IMR-90 (cell line): Measurements from ENCODE around the gene RMI2. TPM values are rescaled to one million over a fixed set of nuclear protein-coding genes. Genes with fewer than 3 reads are reported as not detected.

ENCODE experiments used
- ATAC-seq: fragments of 200-7000 bp; cut with Tn5 transposase; 2 replicates; pipeline ENCODE4 v1.9.1; 2020; ENCODE audit warnings: low read depth, mild to moderate bottlenecking, moderate library complexity
- BruUV-seq: library from RNA; stranded (reverse); fragments of 400-500 nt; replicated peaks from 2 replicates; lab custom pipeline; 2021; lab: Mats Ljungman, UMichigan
- CTCF ChIA-PET: fragments of 300-600 bp; formaldehyde crosslinking; extraction: SDS; loops from one replicate; lab custom pipeline; 2021; ENCODE audit warnings: antibody characterized with exemption; lab: Yijun Ruan, JAX
- POLR2A ChIA-PET: fragments of 300-600 bp; sonication (Branson Sonifier 250); formaldehyde crosslinking; loops from one replicate; lab custom pipeline; 2022; ENCODE audit warnings: antibody characterized with exemption; ENCODE audit not compliant: unreplicated experiment; lab: Charles Lee
- DNase-seq: peaks from one replicate; pipeline ENCODE4 v3.0.0; 2013
- H2AFZ ChIP-seq: replicated peaks from 2 replicates; pipeline ENCODE3; 2013; ENCODE audit warnings: low read length, mild to moderate bottlenecking; ENCODE audit not compliant: poor library complexity
- H2AK5ac ChIP-seq: 2 replicates; pipeline ENCODE4 v1.6.1; 2013; ENCODE audit warnings: low read depth, low read length, inconsistent platforms
- H2AK9ac ChIP-seq: replicated peaks from 2 replicates; pipeline ENCODE3; 2013; ENCODE audit warnings: mild to moderate bottlenecking, low read depth, low read length, moderate library complexity; ENCODE audit not compliant: poor library complexity
- H2BK120ac ChIP-seq: 2 replicates; pipeline ENCODE4 v1.6.1; 2013; ENCODE audit warnings: low read depth, low read length, inconsistent platforms
- H2BK15ac ChIP-seq: 3 replicates; pipeline ENCODE4 v1.6.1; 2013; ENCODE audit warnings: low read depth, low read length, inconsistent platforms
- H2BK20ac ChIP-seq: 2 replicates; pipeline ENCODE4 v1.6.1; 2013; ENCODE audit warnings: low read depth, mild to moderate bottlenecking, inconsistent platforms, low read length, moderate library complexity
- H2BK5ac ChIP-seq: 2 replicates; pipeline ENCODE4 v1.6.1; 2013; ENCODE audit warnings: mild to moderate bottlenecking, low read depth, low read length, inconsistent platforms; ENCODE audit not compliant: poor library complexity, severe bottlenecking
- H3K14ac ChIP-seq: replicated peaks from 2 replicates; pipeline ENCODE4 v1.6.1; 2013; ENCODE audit warnings: low read depth, low read length, inconsistent platforms
- H3K18ac ChIP-seq: 2 replicates; pipeline ENCODE4 v1.6.1; 2013; ENCODE audit warnings: low read depth, low read length, control low read depth
- H3K23ac ChIP-seq: 2 replicates; pipeline ENCODE4 v1.6.1; 2013; ENCODE audit warnings: low read depth, low read length, inconsistent platforms
- H3K27ac ChIP-seq: 2 replicates; pipeline ENCODE4 v1.5.1; 2013; ENCODE audit warnings: mild to moderate bottlenecking, control low read depth, low read length; ENCODE audit not compliant: insufficient read depth
- H3K27me3 ChIP-seq: 2 replicates; pipeline ENCODE4 v1.6.1; 2013; ENCODE audit warnings: low read length; ENCODE audit not compliant: control insufficient read depth, insufficient read depth
- H3K36me3 ChIP-seq: 2 replicates; pipeline ENCODE4 v1.6.1; 2013; ENCODE audit warnings: low read length, mixed read lengths; ENCODE audit not compliant: control insufficient read depth, insufficient read depth
- H3K4ac ChIP-seq: 2 replicates; pipeline ENCODE4 v1.6.1; 2013; ENCODE audit warnings: low read depth, low read length, inconsistent platforms
- H3K4me1 ChIP-seq: 2 replicates; pipeline ENCODE4 v1.6.1; 2013; ENCODE audit warnings: low read length, mixed read lengths; ENCODE audit not compliant: control insufficient read depth, insufficient read depth
- H3K4me2 ChIP-seq: 2 replicates; pipeline ENCODE4 v1.6.1; 2013; ENCODE audit warnings: low read depth, mild to moderate bottlenecking, control low read depth, low read length, moderate library complexity
- H3K4me3 ChIP-seq: 2 replicates; pipeline ENCODE4 v1.5.1; 2013; ENCODE audit warnings: low read depth, mild to moderate bottlenecking, control low read depth, low read length, moderate library complexity; ENCODE audit not compliant: insufficient read depth
- H3K56ac ChIP-seq: 2 replicates; pipeline ENCODE4 v1.6.1; 2013; ENCODE audit warnings: low read length, inconsistent platforms; ENCODE audit not compliant: insufficient read depth; ENCODE audit errors: extremely low read depth
- H3K79me1 ChIP-seq, 2 experiments: 2 replicates each; pipeline ENCODE4 v1.6.1; 2013; ENCODE audit warnings: low read length in 2 of 2, inconsistent platforms in 1 of 2, low read depth in 1 of 2
- H3K9ac ChIP-seq: 2 replicates; pipeline ENCODE4 v1.6.1; 2013; ENCODE audit warnings: low read depth, low read length, control low read depth
- H3K9me1 ChIP-seq: 2 replicates; pipeline ENCODE4 v1.6.1; 2013; ENCODE audit warnings: low read length, inconsistent platforms; ENCODE audit not compliant: insufficient read depth
- H3K9me3 ChIP-seq: 2 replicates; pipeline ENCODE4 v1.6.1; 2013; ENCODE audit warnings: low read length; ENCODE audit not compliant: control insufficient read depth, insufficient read depth
- H4K20me1 ChIP-seq: 2 replicates; pipeline ENCODE4 v1.6.1; 2013; ENCODE audit warnings: low read length, inconsistent platforms; ENCODE audit not compliant: insufficient read depth
- H4K5ac ChIP-seq: 2 replicates; pipeline ENCODE4 v1.6.1; 2013; ENCODE audit warnings: mild to moderate bottlenecking, low read depth, low read length, control low read depth
- H4K8ac ChIP-seq, 2 experiments: 2 replicates each; pipeline ENCODE4 v1.6.1; 2013; ENCODE audit warnings: low read depth in 2 of 2, low read length in 2 of 2, control low read depth in 1 of 2, inconsistent platforms in 1 of 2
- H4K91ac ChIP-seq: 2 replicates; pipeline ENCODE4 v1.6.1; 2013; ENCODE audit warnings: low read depth, low read length, inconsistent platforms; ENCODE audit not compliant: insufficient read depth
- CHD1 ChIP-seq: IDR thresholded peaks from 2 replicates; pipeline ENCODE4 v1.6.1; 2012; ENCODE audit warnings: low read depth, low read length, improper control_type of control experiment
- FOS ChIP-seq: fragments of 150-350 bp; IDR thresholded peaks from 2 replicates; pipeline ENCODE4 v1.6.1; 2016; ENCODE audit warnings: low read depth, low read length
- MXI1 ChIP-seq: IDR thresholded peaks from 2 replicates; pipeline ENCODE4 v1.6.1; 2012; ENCODE audit warnings: low read depth, mild to moderate bottlenecking, low read length, moderate library complexity, borderline replicate concordance
- POLR2A ChIP-seq: IDR thresholded peaks from 2 replicates; pipeline ENCODE4 v1.6.1; 2012; ENCODE audit warnings: mild to moderate bottlenecking, low read depth, low read length
- WGBS, 2 experiments: methylation state at CpG; one replicate each; pipeline versions ENCODE4 v1.1.5 to v1.1.7; 2013; ENCODE audit warnings: missing lambda C conversion rate in 2 of 2; ENCODE audit not compliant: insufficient read length in 1 of 2; ENCODE audit errors: extremely low coverage in 2 of 2; 5-methylcytosine and 5-hydroxymethylcytosine counted together
- dilution Hi-C: fragments of 300-500 bp; cut with HindIII; formaldehyde crosslinking; loops from one replicate; pipeline ENCODE4 v1.14.3; 2018; ENCODE audit warnings: low sequenced_read_pairs; ENCODE audit not compliant: unreplicated experiment
- in situ Hi-C: fragments of 300-500 bp; cut with MboI; formaldehyde crosslinking; loops from 3 replicates; pipeline ENCODE4 v1.14.3; 2019; ENCODE audit warnings: low sequenced_read_pairs, inconsistent platforms, mixed read lengths
- intact Hi-C: fragments of 100-400 bp; cut with micrococcal nuclease; formaldehyde crosslinking; loops from 2 replicates; pipeline ENCODE4 v1.10.0; 2022
- microRNA-seq, 2 experiments: library from miRNA; stranded (forward) in 1 of 2; unstranded in 1 of 2; fragments of 10-50 nt in 1 of 2; fragments of <30 nt in 1 of 2; gene quantifications in 1 of 2; microRNA quantifications in 1 of 2; one replicate each; pipeline versions ENCODE3 to v1.1.0; 2013 to 2020; ENCODE audit not compliant: insufficient read depth in 1 of 2, insufficient read length in 1 of 2, unreplicated experiment in 1 of 2
- polyA plus RNA-seq, 3 experiments: library from polyadenylated mRNA; depleted of rRNA; stranded (reverse); fragments of >200 nt; gene quantifications; 2 replicates each; pipeline ENCODE4 v1.2.3, GENCODE V29; 2012; ENCODE audit warnings: low replicate concordance in 1 of 3
- small RNA-seq, 5 experiments: library from RNA; depleted of rRNA; stranded (forward); fragments of <200 nt; gene quantifications; one replicate each; pipeline ENCODE3, GENCODE V24; 2012
- total RNA-seq: library from RNA; depleted of rRNA; stranded (reverse); fragments of >200 nt; gene quantifications from 2 replicates; pipeline ENCODE4 v1.2.3, GENCODE V29; 2012; rRNA removed

The RMI2 gene
- total and polyA plus RNA-seq, 2 of the 4 experiments (the other 2 are of a cell fraction) = 3.2 to 5.6 TPM

- Histone ChIP-seq H3K4me2 (no peak overlapping the region), H2AK5ac (no peak overlapping the region), H3K18ac (no peak overlapping the region), H2BK5ac (no peak overlapping the region), H3K9me1 (no peaks in the 10 kb centered on the region), H2AFZ (no peak overlapping the region), H3K36me3 (no peaks in the 10 kb centered on the region), H3K23ac (no peak overlapping the region), H4K8ac (no peak overlapping the region), H3K27me3 (peaks cover 3% of the 10 kb centered on the region; the same call in 1 of the 2 replicates), H4K20me1 (no peaks in the 10 kb centered on the region), H3K79me1 (no peaks in the 10 kb centered on the region), H2BK120ac (no peak overlapping the region), H3K4me1 (peaks cover 3% of the 10 kb centered on the region; the same call in 1 of the 2 replicates), H3K9me3 (no peaks in the 10 kb centered on the region), H2AK9ac (no peak overlapping the region), H2BK15ac (no peak overlapping the region), H3K4me3 (no peak overlapping the region), H4K91ac (no peak overlapping the region), H3K27ac (no peak overlapping the region), H3K14ac (no peak overlapping the region), H2BK20ac (no peak overlapping the region), H3K4ac (no peak overlapping the region), H3K9ac (no peak overlapping the region), H3K56ac (no peak overlapping the region), H4K5ac (no peak overlapping the region)
- DNase-seq (no peak), ATAC-seq (no peak)
- dilution Hi-C loops = no loop called here
- POLR2A ChIA-PET = no interaction called here
- in situ Hi-C loops = loop anchor here (10.0 kb wide), 1 partner anchor 415 kb away; no protein-coding TSS in a partner anchor
- CTCF ChIA-PET = no interaction called here
- intact Hi-C loops = no loop called here
- BruUV-seq = no TSS peak
- 90% methylated on average over 3 of the region's 7 CpGs; no CpG with 5 or more reads in 1 of the 2 experiments for WGBS, 2 experiments
- TF ChIP-seq CHD1 (no peak), FOS (no peak), MXI1 (no peak), POLR2A (no peak)
Observed at GRCh38 chr16:11400076-11400475, 54.8 kb downstream of the RMI2 start.

Small RNAs within 50 kb of the gene (microRNA-seq; reads per million reads assigned to microRNA genes)
- gene AC099489.2 (ENCODE audit: insufficient read depth, insufficient read length) (not detected), gene MIR548H2 (ENCODE audit: insufficient read depth in 1 of 2, insufficient read length in 1 of 2, unreplicated experiment in 1 of 2) (0 reads per million in 2 experiments), gene RF00019 (ENCODE audit: insufficient read depth, insufficient read length) (not detected)

Small RNAs within 50 kb of the gene (small RNA-seq; reads per million reads assigned to genes)
- gene AC099489.2 = 0 reads per million in 5 experiments
- gene MIR548H2 = 0 reads per million in 5 experiments
- 0 reads per million in 5 experiments for gene RF00019

Other genes starting within 250 kb of the RMI2 start
- 2.0 and 2.2 TPM in 2 replicates for gene SOCS1, start 89.3 kb upstream of the RMI2 start, total RNA-seq
- gene SOCS1, start 89.3 kb upstream of the RMI2 start, polyA plus RNA-seq (2012; rRNA removed) = 19.9 and 22.0 TPM in 2 replicates
- gene TNP2, start 76.1 kb upstream of the RMI2 start, total RNA-seq = not detected in 2 replicates
- not detected in 2 replicates for gene TNP2, start 76.1 kb upstream of the RMI2 start, polyA plus RNA-seq (2012; rRNA removed)
- not detected in 2 replicates for gene PRM3, start 71.8 kb upstream of the RMI2 start, total RNA-seq
- gene PRM3, start 71.8 kb upstream of the RMI2 start, polyA plus RNA-seq (2012; rRNA removed) = not detected in 2 replicates
- gene PRM2, start 69.0 kb upstream of the RMI2 start, total RNA-seq = not detected in 2 replicates
- gene PRM2, start 69.0 kb upstream of the RMI2 start, polyA plus RNA-seq (2012; rRNA removed) = not detected in 2 replicates
- not detected in 2 replicates for gene PRM1, start 64.1 kb upstream of the RMI2 start, total RNA-seq
- not detected in 2 replicates for gene PRM1, start 64.1 kb upstream of the RMI2 start, polyA plus RNA-seq (2012; rRNA removed)
- 96.9 and 113 TPM in 2 replicates for gene LITAF, start 241.5 kb downstream of the RMI2 start, total RNA-seq
- 203 and 206 TPM in 2 replicates for gene LITAF, start 241.5 kb downstream of the RMI2 start, polyA plus RNA-seq (2012; rRNA removed)